ENCODE results near the gene CST4. TPM values are rescaled to one million over a fixed set of nuclear protein-coding genes. Genes with fewer than 3 reads are reported as not detected.
"Not testable (repeated sequence)": the region's sequence is repeated elsewhere in the genome, so short reads cannot be mapped to it uniquely, and the experiment has no call there.

Gene CST4
- polyA plus RNA-seq, 1 donor, result not detected

GRCh38 chr20:23659989-23660837 is 28.6 kb downstream of the CST4 start:
- DNase-seq, result no peak

GRCh38 chr20:23659610-23659988 is 29.2 kb downstream of the CST4 start:
- DNase-seq, result not testable (repeated sequence)

- DNase-seq, result no peak
Measured at GRCh38 chr20:23658989-23659609, 29.7 kb downstream of the CST4 start.

GRCh38 chr20:23658336-23658735 is 30.5 kb downstream of the CST4 start:
- no peak for DNase-seq

GRCh38 chr20:23657202-23657601 is 31.6 kb downstream of the CST4 start:
- no peak for DNase-seq

- DNase-seq, result no peak
Measured at GRCh38 chr20:23656372-23656771, 32.5 kb downstream of the CST4 start.

- DNase-seq, result no peak
Measured at GRCh38 chr20:23655491-23656211, 33.2 kb downstream of the CST4 start.

GRCh38 chr20:23654717-23655116 is 34.1 kb downstream of the CST4 start:
- DNase-seq, result no peak

- no peak for DNase-seq
Measured at GRCh38 chr20:23654000-23654399, 34.8 kb downstream of the CST4 start.

- DNase-seq, result no peak
Measured at GRCh38 chr20:23653400-23653938, 35.4 kb downstream of the CST4 start.

- no peak for DNase-seq
Measured at GRCh38 chr20:23652926-23653325, 35.9 kb downstream of the CST4 start.

GRCh38 chr20:23652371-23652770 is 36.5 kb downstream of the CST4 start:
- DNase-seq, result no peak

GRCh38 chr20:23651117-23651516 is 37.7 kb downstream of the CST4 start:
- DNase-seq, result no peak

GRCh38 chr20:23649830-23650417 is 38.9 kb downstream of the CST4 start:
- DNase-seq, result no peak

GRCh38 chr20:23649242-23649641 is 39.6 kb downstream of the CST4 start:
- DNase-seq, result no peak

GRCh38 chr20:23647346-23647745 is 41.5 kb downstream of the CST4 start:
- no peak for DNase-seq

- no peak for DNase-seq
Measured at GRCh38 chr20:23646106-23646873, 42.5 kb downstream of the CST4 start.

GRCh38 chr20:23645575-23645974 is 43.3 kb downstream of the CST4 start:
- no peak for DNase-seq

GRCh38 chr20:23644164-23644563 is 44.7 kb downstream of the CST4 start:
- DNase-seq, result no peak

- no peak for DNase-seq
Measured at GRCh38 chr20:23643659-23644058, 45.2 kb downstream of the CST4 start.

- DNase-seq, result no peak
Measured at GRCh38 chr20:23641936-23642751, 46.7 kb downstream of the CST4 start.

Data from left kidney (tissue), 2 donors.